Fibroblast of upper back skin (primary cell): Measurements from ENCODE around the gene AADAC.
"Not testable (repeated sequence)": the region's sequence is repeated elsewhere in the genome, so short reads cannot be mapped to it uniquely, and the experiment has no call there.

ENCODE experiments used
- DNase-seq: peaks from one replicate; pipeline ENCODE4 v3.0.0-alpha.2; 2013

The AADAC gene, protein sequence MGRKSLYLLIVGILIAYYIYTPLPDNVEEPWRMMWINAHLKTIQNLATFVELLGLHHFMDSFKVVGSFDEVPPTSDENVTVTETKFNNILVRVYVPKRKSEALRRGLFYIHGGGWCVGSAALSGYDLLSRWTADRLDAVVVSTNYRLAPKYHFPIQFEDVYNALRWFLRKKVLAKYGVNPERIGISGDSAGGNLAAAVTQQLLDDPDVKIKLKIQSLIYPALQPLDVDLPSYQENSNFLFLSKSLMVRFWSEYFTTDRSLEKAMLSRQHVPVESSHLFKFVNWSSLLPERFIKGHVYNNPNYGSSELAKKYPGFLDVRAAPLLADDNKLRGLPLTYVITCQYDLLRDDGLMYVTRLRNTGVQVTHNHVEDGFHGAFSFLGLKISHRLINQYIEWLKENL

DNA sequence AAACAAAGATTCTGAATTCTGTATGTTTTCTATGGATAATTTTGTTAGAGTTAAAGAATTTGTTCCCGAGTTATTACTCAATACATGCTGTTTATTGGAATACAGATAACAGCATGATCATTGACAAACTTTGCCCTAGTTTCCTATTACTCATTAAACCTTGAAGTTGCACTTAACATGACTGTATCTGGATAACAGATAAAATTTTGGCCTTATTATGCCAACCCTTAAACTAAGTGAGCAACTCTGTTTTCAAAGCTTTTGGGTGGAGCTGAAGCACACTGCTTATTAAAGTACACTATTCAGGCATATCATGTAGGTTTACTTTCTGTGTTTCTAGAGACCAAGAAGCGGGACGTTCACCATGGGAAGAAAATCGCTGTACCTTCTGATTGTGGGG, at the start of gene AADAC:
Gene AADAC (plus strand): TSS at position 318 of the 400 bp plus-strand sequence. CDS start 47 bp downstream, at position 365.
- no peak for DNase-seq

DNA sequence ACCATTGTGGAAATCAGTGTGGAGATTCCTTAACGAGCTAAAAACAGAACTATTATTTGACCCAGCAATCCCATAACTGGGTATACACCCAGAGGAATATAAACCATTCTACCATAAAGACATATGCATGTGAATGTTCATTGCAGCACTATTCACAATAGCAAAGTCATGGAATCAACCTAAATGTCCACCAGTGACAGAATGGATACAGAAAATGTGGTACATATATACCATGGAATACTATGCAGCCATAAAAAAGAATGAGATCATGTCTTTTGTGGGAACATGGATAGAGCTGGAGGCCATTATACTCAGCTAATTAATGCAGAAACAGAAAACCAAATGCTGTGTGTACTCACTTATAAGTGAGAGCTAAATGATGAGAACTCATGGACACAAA, 49.2 kb upstream of the AADAC start:
- not testable (repeated sequence) for DNase-seq

GRCh38 chr3:151765685-151766084, 48.2 kb upstream of the AADAC start:
- DNase-seq, result no peak

GRCh38 chr3:151766454-151766853, 47.5 kb upstream of the AADAC start:
- peak; percentile 10 for DNase-seq

DNA sequence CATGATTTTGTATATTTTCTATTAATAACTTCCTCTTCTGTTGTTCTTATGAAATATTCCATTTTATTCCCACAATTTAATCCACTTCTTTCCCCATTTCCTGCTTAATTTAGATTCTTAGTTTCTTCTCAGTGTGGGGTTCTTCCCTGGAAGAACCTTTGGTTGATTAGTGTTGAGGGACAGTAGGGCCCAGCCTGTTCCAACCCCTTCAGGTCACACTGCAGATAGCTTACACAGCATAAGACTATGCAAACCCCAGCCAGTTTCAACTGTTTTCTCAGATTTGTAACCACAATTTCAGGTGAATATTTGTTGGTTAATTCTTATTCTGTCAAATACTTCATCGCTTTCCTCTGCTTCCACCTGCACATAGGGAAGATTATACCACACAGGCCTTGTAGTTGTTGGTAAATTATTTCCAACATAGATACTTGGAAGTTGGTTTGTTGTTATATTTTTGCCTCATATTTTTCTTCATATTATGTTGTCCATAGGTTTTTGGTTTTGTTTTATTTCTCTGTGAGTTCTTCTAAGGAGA, 45.5 kb upstream of the AADAC start:
- no peak for DNase-seq

DNA sequence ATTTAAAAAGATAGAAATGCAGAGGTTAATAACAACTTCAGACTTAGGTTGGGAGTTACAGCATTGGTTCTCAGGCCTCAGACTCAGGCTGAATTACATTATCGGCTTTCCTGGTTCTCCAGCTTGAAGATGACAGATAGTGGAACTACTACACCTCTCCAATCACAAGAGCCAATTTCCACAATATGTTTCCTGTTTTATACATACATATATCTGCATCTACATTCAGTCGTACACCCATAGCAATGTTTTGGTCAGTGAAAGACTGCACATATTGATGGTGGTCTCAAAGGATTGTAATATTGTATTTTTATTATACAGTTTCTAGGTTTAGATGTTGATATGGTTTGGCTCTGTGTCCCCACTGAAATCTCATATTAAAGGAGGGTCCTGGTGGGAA, 44.7 kb upstream of the AADAC start:
- no peak for DNase-seq

- peak; percentile 43 for DNase-seq
Measured at GRCh38 chr3:151770956-151771355, 43.0 kb upstream of the AADAC start.

- DNase-seq, result no peak
Measured at GRCh38 chr3:151772825-151773480, 41.0 kb upstream of the AADAC start.

DNA sequence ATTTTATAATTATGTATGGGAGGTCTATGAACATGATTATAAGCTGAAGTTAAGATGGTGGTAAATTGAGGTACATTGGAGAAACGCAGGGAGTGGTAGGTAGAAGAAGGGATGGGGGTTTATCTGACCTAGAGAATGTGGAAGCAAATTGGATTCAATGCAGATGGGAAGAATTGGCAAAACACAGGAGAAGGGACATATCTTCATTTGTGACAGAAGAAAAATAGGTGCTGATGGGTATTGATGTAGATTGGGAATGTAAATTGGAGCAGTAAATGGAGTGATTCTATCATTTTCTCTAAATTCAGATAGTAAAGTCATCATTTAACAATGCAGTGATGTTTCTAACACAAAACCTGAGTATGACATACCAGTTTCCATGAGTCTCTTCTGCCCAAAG, 39.7 kb upstream of the AADAC start:
- no peak for DNase-seq

DNA sequence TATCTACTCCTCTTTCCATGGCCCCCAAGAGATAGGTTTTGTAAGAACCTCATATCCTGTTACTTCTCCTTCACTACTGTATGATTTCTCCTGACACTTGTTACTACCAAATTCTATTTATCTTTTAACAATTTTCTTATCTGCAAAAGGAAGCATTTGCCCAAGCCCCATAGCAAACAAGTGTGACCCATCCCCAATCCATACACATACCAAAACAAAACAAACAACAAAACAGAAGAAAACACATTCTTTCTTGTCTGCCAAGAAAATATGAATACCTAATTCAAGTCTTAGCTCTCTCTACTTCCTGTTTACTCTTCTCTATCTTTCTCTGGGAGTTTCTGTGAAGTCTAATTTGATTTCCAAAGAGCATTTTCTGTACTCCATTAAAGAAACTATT, 39.0 kb upstream of the AADAC start:
- no peak for DNase-seq

- no peak for DNase-seq
Measured at GRCh38 chr3:151775314-151776258, 38.3 kb upstream of the AADAC start.

DNA sequence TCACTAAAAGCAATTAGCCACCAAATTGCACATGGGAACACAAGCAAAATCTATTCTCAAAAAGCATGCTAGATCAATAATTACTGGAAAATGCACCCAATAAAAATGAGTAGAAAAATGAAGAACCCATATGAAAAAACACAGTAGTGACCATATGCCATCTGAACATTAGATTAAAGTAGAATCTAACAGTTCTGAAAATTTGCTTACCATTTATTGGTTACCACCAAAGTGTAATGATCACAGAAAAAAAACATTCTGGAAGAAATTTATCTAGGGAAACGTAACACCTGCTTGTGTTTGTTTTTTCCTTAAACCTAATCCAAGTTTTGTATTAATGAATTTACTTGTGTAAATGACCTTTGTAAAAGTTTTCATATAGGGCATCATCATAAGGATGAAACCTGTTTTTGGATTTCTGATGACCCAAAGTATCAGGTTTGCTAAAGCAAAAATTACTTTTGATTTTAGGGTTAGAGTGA, 37.6 kb upstream of the AADAC start:
- no peak for DNase-seq

GRCh38 chr3:151777880-151778279, 36.0 kb upstream of the AADAC start:
- DNase-seq, result no peak

- DNase-seq, result no peak
Measured at GRCh38 chr3:151787626-151788025, 26.3 kb upstream of the AADAC start.

GRCh38 chr3:151788401-151788800, 25.5 kb upstream of the AADAC start:
- DNase-seq, result no peak

- peak; percentile 44 for DNase-seq
Measured at GRCh38 chr3:151789853-151790463, 24.0 kb upstream of the AADAC start.

DNA sequence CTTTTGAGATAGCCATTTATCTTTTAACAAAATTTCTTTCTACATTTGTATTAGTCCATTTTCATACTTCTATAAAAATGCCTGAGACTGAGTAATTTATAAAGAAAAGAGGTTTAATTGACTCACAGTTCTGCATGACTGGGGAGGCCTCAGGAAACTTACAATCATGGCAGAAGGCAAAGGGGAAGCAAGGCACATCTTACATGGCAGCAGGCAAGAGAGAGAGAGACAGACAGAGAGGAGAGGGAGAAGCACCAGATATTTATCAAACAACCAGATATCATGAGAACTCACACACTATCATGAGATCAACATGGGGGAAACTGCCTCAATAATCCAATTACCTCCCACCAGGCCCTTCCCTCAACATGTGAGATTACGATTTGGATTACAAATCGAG, 23.2 kb upstream of the AADAC start:
- DNase-seq, result not testable (repeated sequence)

DNA sequence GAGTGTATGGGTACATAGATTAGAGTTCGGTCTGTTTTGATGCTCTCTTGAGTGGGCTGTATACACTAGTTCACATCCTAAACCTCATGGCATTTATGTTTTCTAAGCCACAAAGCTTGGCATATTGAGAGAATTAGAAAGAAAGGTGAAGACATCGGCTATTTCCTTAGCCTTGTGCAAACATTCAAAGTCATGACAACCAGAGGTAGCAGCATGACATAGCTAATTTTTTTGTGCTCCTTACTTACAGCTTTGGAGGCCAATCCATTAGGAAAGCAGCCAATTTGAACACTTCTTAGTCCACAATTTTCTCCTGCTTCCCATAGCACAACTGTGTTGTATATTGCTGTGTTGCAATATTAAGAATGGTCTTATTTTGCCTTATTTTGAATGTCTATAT, 21.5 kb upstream of the AADAC start:
- no peak for DNase-seq

- no peak for DNase-seq
Measured at GRCh38 chr3:151793636-151794035, 20.3 kb upstream of the AADAC start.

DNA sequence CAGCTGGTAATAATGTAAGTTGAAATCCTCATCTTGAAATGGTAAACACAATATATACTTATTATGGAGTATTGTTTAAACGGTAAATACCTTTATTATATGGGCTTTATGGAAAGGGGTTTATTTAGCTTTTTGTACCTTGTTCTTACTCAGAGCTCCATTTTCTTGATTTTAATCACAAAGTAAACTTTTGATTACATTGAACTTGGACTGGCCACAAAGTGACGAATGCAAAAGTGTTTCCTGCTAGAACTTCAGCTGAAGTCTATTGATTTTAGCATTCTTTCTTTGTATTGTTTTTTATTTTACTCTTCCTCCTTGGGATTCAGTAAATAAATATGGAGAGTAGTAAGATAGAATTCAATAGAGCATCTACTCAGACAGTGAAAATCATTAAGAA, 19.8 kb upstream of the AADAC start:
- DNase-seq, result no peak

- peak; percentile 91 for DNase-seq
Measured at GRCh38 chr3:151795276-151795675, 18.6 kb upstream of the AADAC start.

GRCh38 chr3:151796105-151796680, 17.7 kb upstream of the AADAC start:
- DNase-seq, result no peak
